Measurements from ENCODE around the gene XBP1. TPM values are rescaled to one million over a fixed set of nuclear protein-coding genes. Genes with fewer than 3 reads are reported as not detected.

Gene XBP1
- total and polyA plus RNA-seq, 2 of the 13 experiments (the other 11 are each of a cell fraction or from before 2014, with no cell fraction given), result 416 to 427 TPM

- TF ChIP-seq ARHGAP35 (CRISPR knock-in tag; IDR thresholded peaks at IDR 0.05; ENCODE audit: borderline replicate concordance) (no peak), SRF (IDR thresholded peaks at IDR 0.05; ENCODE audit: low read depth, low read length) (no peak), STAG1 (CRISPR knock-in tag; IDR thresholded peaks at IDR 0.05) (peak; percentile 41), ZNF761 (CRISPR knock-in tag; conservative IDR thresholded peaks at IDR 0.05) (no peak), RXRB (CRISPR knock-in tag; IDR thresholded peaks at IDR 0.05; ENCODE audit: borderline replicate concordance) (0 out of 2 replicates have a peak, but pooled peaks have one; percentile 3), HNF4A (CRISPR knock-in tag; IDR thresholded peaks at IDR 0.05) (peak; percentile 14; the same call in 1 of the 2 replicates), PCBP1 (IDR thresholded peaks at IDR 0.05; ENCODE audit: borderline replicate concordance, low read depth, low read length) (no peak)
Observed at GRCh38 chr22:28802595-28803123, 2.3 kb upstream of the XBP1 start (continued).

- peaks cover 2 to 14% of the 10 kb centered on the region in 2 experiments; a peak in 4 of 5 replicates for H3K36me3 ChIP-seq (replicated peaks in 1 of 2; ENCODE audit: control insufficient read depth in 1 of 2, insufficient read depth in 2 of 2, low read length in 2 of 2)
- CTCF ChIA-PET (ENCODE audit: low intra/inter-chr PET ratio, low total read pairs), result interaction anchor here (2.4 kb wide), 1 partner anchor 27 kb away, joined by 12 read pairs; no protein-coding TSS in a partner anchor
- peak overlapping the region; percentile 99 for H3K9ac ChIP-seq (ENCODE audit: insufficient read depth, low read depth, low read length)
- H3K4me3 ChIP-seq (replicated peaks in 1 of 3; ENCODE audit: insufficient read depth in 1 of 3, low read depth in 2 of 3, low read length in 3 of 3), result peak overlapping the region; percentile 66 to 99 (median 82)
- POLR2A ChIA-PET, result interaction anchor here (0.6 to 20.4 kb wide), 9 partner anchors 10 to 238 kb away, joined by 3 to 945 read pairs (median 8); partner anchors contain the start of gene CCDC117
- peaks cover 12% of the 10 kb centered on the region for H4K20me1 ChIP-seq (ENCODE audit: insufficient read depth, low read length)
- peak; percentile 64 for FAIRE-seq
- BruUV-seq (replicated peaks), result no TSS peak
- peak; percentile 87 for DNase-seq (ENCODE audit: low spot score)
- in situ Hi-C loops (cut with HindIII; ENCODE audit: extremely low pct_ligation_motif_present, low pct_unique_long_range_greater_than_20kb) (no loop called here), intact Hi-C loops (cut with micrococcal nuclease; ENCODE audit: unreplicated experiment) (loop anchor here (1.0 kb wide), 2 partner anchors 9 to 27 kb away; no protein-coding TSS in a partner anchor)
- ATAC-seq, result peak; percentile 43
- H3K4me2 ChIP-seq (ENCODE audit: low read depth, low read length), result peak overlapping the region; percentile 63
- H3K9me3 ChIP-seq (ENCODE audit: low read length), result no peaks in the 10 kb centered on the region
- 3% methylated on average over 14 of the region's 14 CpGs for WGBS (ENCODE audit: low lambda C conversion rate)
- no peaks in the 10 kb centered on the region; a peak in 1 of 5 replicates for H3K27me3 ChIP-seq (ENCODE audit: control insufficient read depth in 1 of 2, insufficient read depth in 2 of 2, low read length in 2 of 2)
- peak overlapping the region; percentile 98 for H3K27ac ChIP-seq (ENCODE audit: extremely low read length, insufficient read depth, low read length)
- H3K4me1 ChIP-seq (ENCODE audit: insufficient read depth, low read length), result peaks cover 32% of the 10 kb centered on the region
- no peak overlapping the region for H2AFZ ChIP-seq (ENCODE audit: low read length)
- peaks cover 47% of the 10 kb centered on the region for H3K79me2 ChIP-seq (ENCODE audit: insufficient read depth, low read length)
- TF ChIP-seq SNRNP70 (IDR thresholded peaks at IDR 0.05; ENCODE audit: low read depth, low read length) (no peak), ARNT (IDR thresholded peaks at IDR 0.05) (no peak), RXRB (CRISPR knock-in tag; IDR thresholded peaks at IDR 0.05; ENCODE audit: borderline replicate concordance) (peak; percentile 41; the same call in 1 of the 2 replicates), GATAD2A (CRISPR knock-in tag; IDR thresholded peaks at IDR 0.05) (peak; percentile 89), ZNF337 (CRISPR knock-in tag; IDR thresholded peaks at IDR 0.05; ENCODE audit: borderline replicate concordance, low read depth) (no peak), ATF1 (CRISPR knock-in tag; IDR thresholded peaks at IDR 0.05) (peak; percentile 34; the same call in 1 of the 2 replicates), ZZZ3 (CRISPR knock-in tag; IDR thresholded peaks at IDR 0.05; ENCODE audit: borderline replicate concordance) (no peak), ZNF280D (CRISPR knock-in tag; IDR thresholded peaks at IDR 0.05) (peak; percentile 53; the same call in 1 of the 2 replicates), ZMYM4 (CRISPR knock-in tag; IDR thresholded peaks at IDR 0.05) (peak; percentile 58), CENPX (CRISPR knock-in tag; IDR thresholded peaks at IDR 0.05) (no peak), PRMT3 (CRISPR knock-in tag; IDR thresholded peaks at IDR 0.05; ENCODE audit: borderline replicate concordance, low read depth) (no peak), SMC3 (IDR thresholded peaks at IDR 0.05; ENCODE audit: low read length) (0 out of 2 replicates have a peak, but pooled peaks have one; percentile 8), NR1H2 (CRISPR knock-in tag; IDR thresholded peaks at IDR 0.05; ENCODE audit: borderline replicate concordance, low read depth) (0 out of 2 replicates have a peak, but pooled peaks have one; percentile 33), MIXL1 (CRISPR knock-in tag; IDR thresholded peaks at IDR 0.05) (peak; percentile 69; the same call in 1 of the 2 replicates), HHEX (CRISPR knock-in tag; IDR thresholded peaks at IDR 0.05) (no peak)
Observed at GRCh38 chr22:28801845-28802594, 1.7 kb upstream of the XBP1 start.

All from HepG2 (cell line).